WTC11 (cell line): ENCODE data around the gene SDHA.

Experiments
- JUN ChIP-seq: sonication (generic); formaldehyde crosslinking; IDR thresholded peaks from 2 replicates; pipeline ENCODE4 v1.8.0; 2023; ENCODE audit warnings: mild to moderate bottlenecking, missing genetic modification reagents
- SP1 ChIP-seq: sonication (generic); formaldehyde crosslinking; conservative IDR thresholded peaks from 2 replicates; pipeline ENCODE4 v1.8.1; 2022; ENCODE audit warnings: missing genetic modification reagents
- TEAD4 ChIP-seq: sonication (generic); formaldehyde crosslinking; IDR thresholded peaks from 2 replicates; pipeline ENCODE4 v1.8.0; 2022; ENCODE audit warnings: mild to moderate bottlenecking, missing genetic modification reagents
- ZNF138 ChIP-seq: sonication (generic); formaldehyde crosslinking; conservative IDR thresholded peaks from 2 replicates; pipeline ENCODE4 v1.8.1; 2022; ENCODE audit warnings: mild to moderate bottlenecking, moderate library complexity, missing genetic modification reagents
- TF ChIP-seq, protein P1 (sequence below): fragments of 200-600 bp; IDR thresholded peaks from 2 replicates; pipeline ENCODE4 v1.8.0; 2022; ENCODE audit warnings: antibody characterized with exemption

DNA sequence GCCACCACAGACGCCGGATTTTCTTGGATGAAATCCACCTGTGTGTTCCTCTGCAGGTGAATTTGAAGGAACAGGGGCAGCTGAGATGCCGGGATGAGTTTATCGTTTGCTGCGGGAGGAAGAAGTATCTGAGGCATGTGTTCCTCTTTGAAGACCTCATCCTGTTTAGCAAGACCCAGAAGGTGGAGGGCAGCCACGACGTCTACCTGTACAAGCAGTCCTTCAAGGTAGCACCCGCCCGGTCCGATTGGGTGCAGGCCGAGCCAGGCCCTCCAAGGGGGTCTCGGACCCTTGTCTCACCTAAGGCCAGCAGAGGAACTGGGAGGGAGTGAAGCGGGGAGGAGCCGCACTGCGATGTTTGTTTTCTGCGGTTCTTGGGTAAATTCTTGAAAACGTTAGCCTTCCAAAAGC lies 45.3 kb upstream of the SDHA start:
- TF ChIP-seq, protein P1, sequence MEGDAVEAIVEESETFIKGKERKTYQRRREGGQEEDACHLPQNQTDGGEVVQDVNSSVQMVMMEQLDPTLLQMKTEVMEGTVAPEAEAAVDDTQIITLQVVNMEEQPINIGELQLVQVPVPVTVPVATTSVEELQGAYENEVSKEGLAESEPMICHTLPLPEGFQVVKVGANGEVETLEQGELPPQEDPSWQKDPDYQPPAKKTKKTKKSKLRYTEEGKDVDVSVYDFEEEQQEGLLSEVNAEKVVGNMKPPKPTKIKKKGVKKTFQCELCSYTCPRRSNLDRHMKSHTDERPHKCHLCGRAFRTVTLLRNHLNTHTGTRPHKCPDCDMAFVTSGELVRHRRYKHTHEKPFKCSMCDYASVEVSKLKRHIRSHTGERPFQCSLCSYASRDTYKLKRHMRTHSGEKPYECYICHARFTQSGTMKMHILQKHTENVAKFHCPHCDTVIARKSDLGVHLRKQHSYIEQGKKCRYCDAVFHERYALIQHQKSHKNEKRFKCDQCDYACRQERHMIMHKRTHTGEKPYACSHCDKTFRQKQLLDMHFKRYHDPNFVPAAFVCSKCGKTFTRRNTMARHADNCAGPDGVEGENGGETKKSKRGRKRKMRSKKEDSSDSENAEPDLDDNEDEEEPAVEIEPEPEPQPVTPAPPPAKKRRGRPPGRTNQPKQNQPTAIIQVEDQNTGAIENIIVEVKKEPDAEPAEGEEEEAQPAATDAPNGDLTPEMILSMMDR: no peak
- TF ChIP-seq SP1 (CRISPR knock-in tag) (no peak), ZNF138 (no peak), TEAD4 (CRISPR knock-in tag) (no peak), JUN (CRISPR knock-in tag) (no peak)
